GM19351 (cell line): Measurements from ENCODE around the gene LRRK1.

Source experiments
- ATAC-seq: cut with Tn5 transposase; IDR thresholded peaks from one replicate; pipeline ENCODE4 v1.9.1; 2021; ENCODE audit warnings: mild to moderate bottlenecking, moderate library complexity; ENCODE audit not compliant: unreplicated experiment

Gene LRRK1

DNA sequence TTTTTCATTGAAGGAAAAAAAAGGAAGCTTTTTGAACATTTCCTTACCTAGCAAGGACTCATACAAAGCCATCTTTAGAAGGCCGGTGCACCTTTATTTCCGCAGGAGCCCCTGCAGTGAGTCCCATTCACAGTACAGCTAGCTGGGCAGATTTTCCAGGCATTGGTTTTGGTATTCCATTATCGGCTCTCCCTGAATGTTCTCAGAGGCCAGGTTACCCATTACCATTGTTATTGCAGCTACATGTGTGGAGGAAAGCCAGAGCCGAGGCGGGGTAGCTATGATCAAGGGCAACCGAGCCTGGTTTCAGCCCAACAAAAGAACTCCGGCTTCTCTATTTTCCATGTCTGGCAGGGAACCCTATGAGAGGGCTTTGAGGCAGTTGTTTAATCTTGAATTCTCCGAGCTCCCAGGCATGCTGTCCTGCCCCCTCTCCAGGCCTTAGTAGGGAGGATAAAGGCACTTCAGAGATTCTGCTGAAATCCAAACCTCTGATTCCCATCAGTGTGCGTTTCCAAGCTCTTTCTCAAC lies 100.3 kb downstream of the LRRK1 start:
- no peak for ATAC-seq

GRCh38 chr15:101020451-101020850 lies 101.3 kb downstream of the LRRK1 start:
- ATAC-seq: no peak

- ATAC-seq: no peak
Measured at GRCh38 chr15:101020945-101021344, 101.8 kb downstream of the LRRK1 start.

DNA sequence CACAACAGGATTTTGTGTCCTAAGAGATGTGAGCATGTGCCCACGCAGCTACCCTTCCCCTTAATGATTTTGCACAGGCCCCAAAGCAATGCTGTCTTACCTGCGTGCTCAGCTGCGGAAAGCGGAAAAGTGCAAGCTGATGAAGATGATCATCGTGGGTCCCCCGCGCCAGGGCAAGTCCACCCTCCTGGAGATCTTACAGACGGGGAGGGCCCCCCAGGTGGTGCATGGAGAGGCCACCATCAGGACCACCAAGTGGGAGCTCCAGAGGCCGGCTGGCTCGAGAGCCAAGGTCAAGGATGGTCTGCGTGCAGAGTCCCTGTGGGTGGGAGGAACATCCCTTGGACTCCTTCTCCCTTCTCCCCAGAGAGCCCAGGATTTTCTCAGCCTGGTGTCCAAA lies 103.1 kb downstream of the LRRK1 start:
- ATAC-seq: no peak

- no peak for ATAC-seq
Measured at GRCh38 chr15:101022876-101023275, 103.7 kb downstream of the LRRK1 start.

- ATAC-seq: no peak
Measured at GRCh38 chr15:101023501-101024072, 104.4 kb downstream of the LRRK1 start.

- ATAC-seq: no peak
Measured at GRCh38 chr15:101024073-101024695, 105.0 kb downstream of the LRRK1 start.

- ATAC-seq: no peak
Measured at GRCh38 chr15:101024706-101025500, 105.7 kb downstream of the LRRK1 start.

- ATAC-seq: no peak
Measured at GRCh38 chr15:101025501-101025885, 106.3 kb downstream of the LRRK1 start.

- ATAC-seq: no peak
Measured at GRCh38 chr15:101025896-101026631, 106.9 kb downstream of the LRRK1 start.

GRCh38 chr15:101026656-101027272 lies 107.6 kb downstream of the LRRK1 start:
- no peak for ATAC-seq

- no peak for ATAC-seq
Measured at GRCh38 chr15:101027273-101027901, 108.2 kb downstream of the LRRK1 start.

DNA sequence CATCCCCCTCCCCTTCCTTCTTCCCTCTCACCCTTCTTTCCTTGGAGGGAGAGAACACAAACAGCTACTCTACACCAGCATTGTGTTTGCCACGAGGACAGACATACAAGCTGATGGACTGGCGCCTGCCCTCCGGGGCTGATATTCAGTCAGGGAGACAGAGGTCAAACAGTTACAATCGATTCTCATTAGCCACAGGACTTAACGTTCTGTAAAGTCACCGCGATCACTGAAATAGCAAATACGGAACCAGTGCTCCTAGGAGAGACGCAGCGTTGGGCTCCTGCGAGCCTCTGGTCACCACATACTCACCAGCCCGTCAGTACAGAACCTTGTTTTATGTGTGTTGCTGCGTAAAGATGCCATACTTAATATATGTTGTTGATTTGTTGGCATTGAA lies 108.8 kb downstream of the LRRK1 start:
- no peak for ATAC-seq

DNA sequence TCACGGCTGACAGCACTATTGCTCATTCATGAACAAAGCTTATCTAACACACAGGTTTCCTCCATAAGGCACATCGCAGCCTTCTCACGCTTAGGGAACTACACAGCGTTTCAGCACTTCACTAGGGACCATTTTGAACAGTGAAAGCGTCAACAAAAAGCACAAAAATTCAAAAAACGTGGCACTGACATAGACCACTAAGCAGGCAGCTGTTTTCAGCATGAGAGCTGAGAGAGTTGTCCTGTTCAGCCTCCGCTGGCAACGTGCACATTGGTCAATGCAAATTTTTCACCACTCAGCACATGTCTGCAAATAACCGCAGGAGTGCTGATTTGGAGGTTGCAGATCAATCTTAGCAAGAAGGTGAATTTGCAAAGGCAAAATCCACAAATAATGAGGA lies 109.2 kb downstream of the LRRK1 start:
- ATAC-seq: no peak

GRCh38 chr15:101028772-101029438 lies 109.7 kb downstream of the LRRK1 start:
- ATAC-seq: no peak

GRCh38 chr15:101029971-101030661 lies 111.0 kb downstream of the LRRK1 start:
- no peak for ATAC-seq

GRCh38 chr15:101031213-101031612 lies 112.1 kb downstream of the LRRK1 start:
- ATAC-seq: no peak

GRCh38 chr15:101033801-101034200 lies 114.6 kb downstream of the LRRK1 start:
- no peak for ATAC-seq

DNA sequence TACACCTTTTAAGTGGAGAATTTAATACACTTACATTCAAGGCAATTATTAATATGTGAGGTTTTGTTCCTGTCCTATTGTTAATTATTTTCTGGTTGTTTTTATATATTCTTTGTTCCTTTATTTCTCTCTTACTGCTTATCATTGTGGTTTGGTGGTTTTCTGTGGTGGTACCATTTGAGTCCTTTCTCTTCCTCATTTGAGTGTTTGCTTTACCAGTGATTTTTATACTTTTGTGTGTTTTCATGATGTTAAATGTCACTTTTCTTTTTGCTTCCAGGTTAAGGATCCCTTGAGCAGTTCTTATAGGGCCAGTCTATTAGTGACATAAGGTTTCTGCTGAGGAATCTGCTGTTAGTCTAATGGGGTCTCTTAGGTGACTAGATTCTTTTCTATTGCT lies 116.5 kb downstream of the LRRK1 start:
- ATAC-seq: peak; percentile 76
